HG03196 (cell line): ENCODE data around the gene FARS2.

Source experiments
- ATAC-seq: cut with Tn5 transposase; IDR thresholded peaks from one replicate; pipeline ENCODE4 v1.9.1; 2021; ENCODE audit not compliant: unreplicated experiment

Gene FARS2

DNA sequence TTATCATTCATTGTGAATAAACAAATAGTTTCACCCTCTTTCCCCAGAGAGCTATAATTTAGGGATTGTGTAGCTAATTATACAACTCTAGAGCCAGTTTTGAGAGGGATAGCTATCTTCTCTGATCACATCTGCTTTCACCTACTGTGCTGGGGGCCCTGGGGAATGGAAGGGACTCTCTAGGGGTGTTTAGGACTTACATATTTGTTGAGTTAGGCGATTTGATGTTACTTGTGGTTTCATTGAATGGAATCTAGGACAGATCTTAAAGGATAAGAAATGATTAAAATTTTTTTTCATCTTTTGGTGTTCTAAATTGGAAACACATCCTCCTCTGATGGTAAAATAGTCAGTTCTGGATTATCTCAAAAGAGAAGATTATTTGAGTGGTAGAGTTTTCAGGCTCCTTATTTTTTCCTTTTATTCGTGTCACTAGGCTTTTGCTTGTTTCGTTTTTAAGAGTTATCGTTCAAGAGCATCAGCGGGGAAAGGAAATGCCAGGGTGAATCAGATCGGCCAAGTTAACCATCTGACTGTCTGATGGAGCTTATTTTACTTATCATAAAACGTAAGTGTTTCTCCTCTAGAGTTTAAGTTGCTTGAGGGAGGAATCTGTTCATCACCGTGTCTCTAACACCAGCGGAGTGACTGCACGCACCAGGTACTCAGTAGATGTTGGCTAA lies 236.7 kb downstream of the FARS2 start:
- ATAC-seq, result no peak

DNA sequence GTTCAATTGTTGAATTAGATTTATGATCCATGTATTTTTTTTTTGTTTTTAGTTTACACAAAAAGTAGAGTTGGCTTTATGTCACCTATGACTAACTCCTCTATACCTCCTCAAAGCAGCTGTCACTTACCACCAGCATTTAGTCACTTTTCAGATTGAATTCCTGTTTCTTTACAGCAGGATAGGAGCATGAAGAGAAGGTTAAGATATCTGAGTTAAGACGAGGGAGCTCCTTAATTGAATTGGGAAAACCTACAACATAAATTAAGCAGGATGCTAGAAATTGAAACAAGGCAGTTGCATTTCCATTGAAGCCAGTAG lies 237.2 kb downstream of the FARS2 start:
- no peak for ATAC-seq

DNA sequence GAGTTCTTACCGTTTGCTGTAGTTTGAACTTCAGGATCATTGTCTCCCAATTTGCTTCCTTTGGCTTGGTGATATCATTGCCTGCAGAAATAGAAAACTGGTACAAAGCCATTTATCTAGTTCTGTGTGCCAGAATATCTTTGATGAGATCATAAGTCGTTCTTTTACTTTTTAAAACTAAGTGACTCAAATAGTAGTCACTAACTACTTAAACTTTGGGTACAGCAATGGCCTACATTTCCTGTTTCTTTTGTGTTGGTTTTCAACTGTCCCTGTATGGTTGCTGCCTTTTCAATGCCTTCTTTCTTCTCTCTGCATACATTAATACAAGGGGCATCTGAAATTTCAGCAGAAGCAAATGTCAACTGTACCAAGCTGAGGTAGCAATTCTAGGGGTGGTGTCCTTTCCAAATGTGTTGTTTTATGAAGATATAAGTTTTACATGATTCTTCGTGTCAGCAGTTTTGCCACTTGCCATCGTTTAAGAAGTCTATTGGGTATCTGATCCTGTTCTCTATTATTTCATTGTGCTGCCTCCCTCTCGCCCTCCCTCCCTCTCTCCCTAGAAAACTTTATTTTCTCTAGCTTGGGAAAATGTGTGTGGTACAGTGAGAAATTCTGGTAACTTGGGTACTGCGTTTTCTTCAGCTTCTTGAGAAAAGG lies 238.5 kb downstream of the FARS2 start:
- no peak for ATAC-seq

DNA sequence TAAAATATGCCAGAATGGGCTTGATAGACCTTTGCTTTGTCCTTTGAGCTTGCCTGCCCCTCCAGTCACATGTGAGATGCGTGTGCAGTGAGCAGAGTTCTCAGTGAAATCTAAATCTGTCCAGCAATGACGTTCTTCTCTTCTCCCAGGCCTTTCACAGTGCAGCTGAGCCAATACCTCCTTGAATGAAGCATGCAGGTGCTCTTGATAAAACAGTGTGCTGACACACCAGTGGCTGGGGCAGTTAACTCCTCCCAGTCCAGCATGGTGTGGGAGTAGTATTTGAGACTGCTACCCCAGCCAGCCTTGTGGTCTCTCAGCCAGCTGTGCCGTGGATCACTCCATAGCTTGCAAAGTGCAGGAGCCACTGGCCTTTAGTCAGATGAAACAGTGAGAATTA lies 240.5 kb downstream of the FARS2 start:
- no peak for ATAC-seq

DNA sequence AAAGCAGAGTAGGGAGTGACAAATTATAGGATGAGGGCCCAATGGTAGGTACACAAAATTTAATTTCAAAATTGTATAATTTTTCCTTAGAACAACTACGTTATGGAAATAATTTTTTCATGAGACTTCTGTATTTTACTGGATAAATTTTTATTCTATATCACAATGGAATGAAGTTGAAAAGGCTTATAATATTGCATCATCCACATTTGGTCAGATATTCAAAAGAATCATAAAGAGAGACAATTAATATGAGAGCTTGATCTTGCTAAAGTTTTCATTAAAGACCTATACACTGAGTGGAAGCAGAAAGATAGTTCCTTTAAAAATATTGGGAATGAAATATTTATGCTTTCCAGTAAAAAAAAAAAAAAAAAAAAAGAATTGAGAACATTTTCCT lies 242.8 kb downstream of the FARS2 start:
- no peak for ATAC-seq

DNA sequence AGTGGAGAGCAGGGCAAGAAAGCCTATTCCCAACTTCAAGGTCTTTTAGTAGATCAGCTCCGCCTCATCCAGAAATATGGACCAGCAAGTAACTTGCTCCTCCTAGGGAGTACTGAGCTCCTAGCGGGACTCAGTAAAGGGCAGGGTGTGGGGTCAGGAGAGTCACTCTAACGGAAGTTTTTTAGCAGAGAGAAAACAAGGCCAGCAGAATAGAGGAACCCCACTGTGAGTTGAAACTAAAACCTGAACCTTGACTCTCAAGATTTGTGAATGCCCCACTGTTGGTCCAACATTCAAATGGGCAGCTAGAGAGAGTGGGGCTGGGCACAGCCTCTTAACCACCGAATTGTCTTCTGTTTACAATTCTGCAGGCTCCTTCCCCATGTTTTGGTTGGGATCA lies 244.8 kb downstream of the FARS2 start:
- ATAC-seq, result peak; percentile 45

DNA sequence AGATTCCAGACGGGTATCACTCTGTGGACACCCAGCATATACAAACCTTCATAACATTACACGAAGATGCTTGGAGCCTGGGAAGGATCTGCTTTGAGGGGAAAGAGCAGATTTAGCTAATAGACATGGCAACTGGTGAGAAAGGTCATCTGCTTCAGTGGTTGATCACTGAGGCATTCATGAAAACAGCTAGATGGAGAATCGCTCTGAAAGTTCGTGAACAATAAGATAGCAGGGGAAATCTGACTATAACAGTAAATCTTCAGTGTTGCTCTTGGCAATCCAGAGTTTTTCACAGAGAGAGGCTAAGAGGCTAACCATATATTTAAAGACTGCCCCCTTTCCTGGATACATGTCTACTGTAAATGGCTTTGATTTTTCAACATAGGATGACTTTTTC lies 245.3 kb downstream of the FARS2 start:
- peak; percentile 19 for ATAC-seq

DNA sequence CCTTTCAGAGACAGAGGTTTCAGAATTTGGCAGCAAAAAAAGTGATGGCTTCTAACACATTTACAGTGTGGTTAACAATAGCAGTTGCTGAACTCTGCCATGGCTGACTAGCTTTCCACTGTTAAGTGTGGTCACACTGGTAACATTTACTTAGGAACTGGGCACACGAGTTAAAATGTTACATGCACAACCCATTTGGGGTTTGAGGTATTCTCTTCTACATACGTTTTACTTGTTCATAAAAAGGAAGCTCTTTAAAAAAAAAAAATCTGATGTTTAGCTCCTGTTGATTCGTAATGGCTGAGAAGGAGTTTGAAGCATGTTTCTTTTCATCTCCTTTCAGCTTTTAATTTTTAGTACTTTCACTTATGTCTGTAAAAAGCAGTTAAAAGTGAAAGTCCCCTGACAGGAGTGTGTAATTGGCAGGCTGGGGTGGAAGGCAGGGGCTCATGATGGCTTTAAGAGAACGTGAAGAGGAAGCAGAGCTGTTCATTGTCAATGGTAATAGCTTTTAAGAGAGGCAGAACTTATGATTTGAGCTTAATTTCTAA lies 245.9 kb downstream of the FARS2 start:
- peak; percentile 88 for ATAC-seq

DNA sequence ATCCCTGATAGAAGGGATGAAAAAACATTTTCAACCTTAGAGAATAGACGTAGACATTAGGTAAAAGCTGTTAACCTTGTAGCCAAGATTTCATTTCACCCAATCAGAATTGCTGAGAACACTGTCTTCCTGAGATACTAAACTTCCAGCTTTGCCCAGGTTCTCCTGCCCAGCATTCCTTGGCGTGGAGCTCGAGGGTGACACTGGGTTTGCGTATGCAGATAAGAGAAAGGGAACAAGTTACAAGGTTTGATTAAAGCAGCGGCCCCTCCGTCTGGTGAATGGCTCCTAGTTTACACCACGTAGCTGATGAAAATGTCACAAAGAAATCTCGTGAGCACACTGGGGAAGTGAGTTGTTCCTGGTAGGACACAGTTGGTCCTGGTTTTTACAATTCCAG lies 247.8 kb downstream of the FARS2 start:
- ATAC-seq, result no peak

DNA sequence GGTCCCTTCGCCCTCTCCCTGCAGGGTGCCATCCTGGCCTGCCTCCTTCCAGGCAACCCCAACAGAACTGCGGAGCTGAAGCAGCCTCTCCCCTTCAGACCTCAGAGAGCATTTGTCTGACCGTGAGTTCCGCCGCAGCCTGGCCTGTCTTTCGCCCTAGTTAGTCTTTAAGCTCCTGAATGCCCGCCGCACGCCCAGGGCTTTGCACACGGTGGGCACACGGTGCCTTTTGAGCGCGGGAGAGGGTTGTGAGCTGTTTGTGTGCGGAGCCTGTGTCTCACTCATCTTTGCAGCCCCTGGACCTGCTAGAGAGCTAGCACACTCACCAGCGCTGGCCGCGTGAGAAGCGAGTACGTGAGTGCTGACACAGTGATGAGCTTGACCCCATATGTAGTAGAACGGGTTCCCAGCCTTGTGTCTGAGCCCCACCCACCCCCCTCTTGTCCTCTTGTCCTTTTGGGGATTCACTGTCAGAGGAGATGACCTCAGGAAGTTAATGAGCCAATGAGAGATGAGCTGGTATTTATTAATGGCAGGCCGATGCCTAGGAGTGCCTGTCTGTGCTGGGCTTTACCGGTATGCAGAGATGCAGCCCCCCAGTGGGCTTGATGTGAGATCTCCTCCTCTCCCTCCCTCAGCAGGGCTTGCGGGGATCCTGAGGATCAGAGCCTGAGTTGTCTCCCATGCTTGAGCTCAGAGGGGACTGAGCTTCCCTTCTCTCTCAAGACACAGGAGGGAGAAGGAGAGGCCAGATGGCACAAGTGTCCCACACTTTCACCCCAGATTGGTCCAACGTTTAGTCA lies 249.2 kb downstream of the FARS2 start:
- ATAC-seq, result no peak

DNA sequence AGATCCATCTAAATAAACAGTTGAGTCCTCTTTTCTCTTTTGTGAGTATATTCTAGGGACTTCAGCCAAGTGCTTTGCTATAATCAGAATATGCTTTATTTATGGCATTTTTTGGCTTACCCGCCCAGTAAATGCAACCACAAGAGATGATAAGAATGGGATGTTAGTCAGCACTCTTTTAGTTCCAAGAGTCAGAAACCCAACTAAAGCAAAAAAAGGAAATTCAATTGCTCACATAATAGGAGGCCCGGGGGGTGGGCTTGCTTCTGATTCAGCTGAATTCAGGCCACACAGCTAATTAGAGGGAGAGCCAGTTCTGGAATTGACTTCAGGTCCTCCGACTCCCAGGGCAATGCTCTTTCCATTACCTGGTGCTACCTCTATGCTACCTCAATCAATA lies 250.6 kb downstream of the FARS2 start:
- ATAC-seq, result no peak

DNA sequence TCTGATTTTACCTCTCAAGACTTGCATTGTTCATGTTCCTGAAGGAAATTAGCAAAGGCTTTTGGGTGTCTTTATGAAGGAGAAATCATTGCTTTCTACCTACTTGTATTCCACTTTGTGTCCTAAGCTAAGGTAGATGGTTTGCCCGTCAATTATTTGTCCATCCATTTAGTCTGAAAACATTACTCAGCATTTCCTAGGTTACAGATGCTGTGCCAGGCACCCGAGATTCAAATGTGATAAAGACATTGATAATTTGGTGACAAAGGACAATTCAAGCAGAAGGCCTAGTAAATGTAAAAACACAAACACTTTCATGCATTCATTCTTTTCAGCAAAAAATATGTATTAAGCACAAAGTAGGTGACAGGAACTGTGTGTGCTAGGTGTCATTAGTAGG lies 251.1 kb downstream of the FARS2 start:
- no peak for ATAC-seq

DNA sequence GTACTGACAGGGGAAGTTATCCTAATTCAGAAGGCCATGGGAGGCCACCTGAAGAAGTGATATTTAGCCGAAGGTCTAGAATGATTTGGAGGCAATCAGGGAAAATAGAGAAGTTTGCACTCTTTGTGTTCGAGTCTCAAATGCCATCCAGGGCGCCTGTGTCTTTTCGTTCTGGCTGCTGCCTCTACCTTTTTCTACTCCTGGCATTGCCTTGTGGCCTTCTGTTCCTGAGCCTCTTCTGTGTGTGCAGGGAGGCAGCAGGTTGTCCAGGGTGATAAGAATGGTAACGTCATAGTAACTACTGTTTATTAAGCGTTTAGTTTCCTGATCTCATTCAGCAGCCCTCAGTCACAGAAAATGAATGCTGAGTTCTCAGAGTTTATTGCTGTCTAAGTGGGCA lies 252.1 kb downstream of the FARS2 start:
- ATAC-seq, result no peak

DNA sequence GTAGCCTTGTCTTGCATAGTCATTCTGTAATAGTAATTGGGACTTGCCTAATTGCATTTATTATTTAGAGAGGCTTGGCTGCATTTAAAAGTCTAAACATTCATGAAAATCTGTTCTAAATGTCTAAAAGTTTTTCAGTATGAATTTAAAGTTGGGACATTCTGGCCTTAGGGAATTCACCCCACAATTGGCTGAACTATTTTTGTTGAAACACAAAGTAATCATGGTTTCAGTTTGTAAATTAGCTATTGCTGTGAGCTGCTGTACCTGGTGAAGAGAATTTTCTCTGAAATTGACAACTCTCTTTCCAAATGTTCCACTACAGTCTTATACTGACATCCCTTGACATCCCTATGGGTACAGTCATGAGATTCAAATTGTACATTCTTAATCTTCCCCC lies 253.0 kb downstream of the FARS2 start:
- ATAC-seq, result peak; percentile 50

DNA sequence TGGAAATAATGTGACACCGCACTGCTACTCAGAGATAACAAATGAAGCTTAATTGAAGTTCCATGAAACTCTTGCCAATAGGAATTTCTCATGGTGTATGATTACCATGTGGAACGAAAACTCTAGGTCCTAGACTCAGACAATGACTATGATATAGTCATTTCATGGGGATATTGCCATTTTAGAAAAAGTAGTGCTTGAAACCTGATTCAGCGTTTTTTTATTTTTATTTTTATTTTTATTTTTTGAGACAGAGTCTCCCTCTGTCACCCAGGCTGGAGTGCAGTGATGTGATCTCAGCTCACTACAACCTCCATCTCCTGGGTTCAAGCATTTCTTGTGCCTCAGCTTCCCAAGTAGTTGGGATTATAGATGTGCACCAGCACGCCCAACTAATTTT lies 253.9 kb downstream of the FARS2 start:
- ATAC-seq, result no peak

DNA sequence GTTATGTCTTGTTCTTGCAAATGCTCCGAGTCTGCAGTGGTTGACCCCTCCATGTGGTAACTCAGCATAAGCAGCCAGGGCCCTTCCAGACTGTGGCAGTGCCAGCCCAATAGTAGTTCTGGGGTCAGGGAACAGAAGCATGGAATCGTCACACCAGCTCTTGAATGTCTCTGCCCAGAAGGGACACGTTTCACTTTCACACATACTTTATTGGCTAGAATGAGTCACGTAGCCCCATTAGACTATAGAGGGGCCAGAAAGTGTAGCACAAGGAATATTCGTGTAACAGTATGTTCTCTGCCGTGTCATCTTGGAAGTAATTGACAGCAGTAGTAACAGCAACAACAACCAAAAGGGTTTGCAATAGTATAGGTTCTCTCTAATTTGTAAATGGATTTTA lies 254.7 kb downstream of the FARS2 start:
- ATAC-seq, result no peak

DNA sequence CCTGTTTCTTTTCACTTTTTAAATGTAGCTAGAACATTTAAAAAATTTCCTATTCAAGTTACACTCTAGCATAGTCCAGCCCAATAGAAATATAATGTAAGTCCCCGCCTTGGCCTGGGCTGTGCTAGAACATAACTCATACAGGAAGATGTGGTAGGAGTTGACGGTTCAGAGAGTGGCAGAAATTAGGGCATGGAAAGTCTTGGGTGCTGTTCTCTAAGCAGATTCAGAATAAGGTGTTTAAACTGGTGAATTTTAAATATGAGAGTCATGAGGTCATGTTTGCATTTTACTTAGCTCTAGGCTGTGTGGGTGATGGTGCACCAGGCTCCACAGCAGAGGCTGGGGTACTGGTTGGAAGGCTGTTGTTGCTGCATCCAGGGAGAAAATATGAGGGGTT lies 256.5 kb downstream of the FARS2 start:
- ATAC-seq, result no peak

DNA sequence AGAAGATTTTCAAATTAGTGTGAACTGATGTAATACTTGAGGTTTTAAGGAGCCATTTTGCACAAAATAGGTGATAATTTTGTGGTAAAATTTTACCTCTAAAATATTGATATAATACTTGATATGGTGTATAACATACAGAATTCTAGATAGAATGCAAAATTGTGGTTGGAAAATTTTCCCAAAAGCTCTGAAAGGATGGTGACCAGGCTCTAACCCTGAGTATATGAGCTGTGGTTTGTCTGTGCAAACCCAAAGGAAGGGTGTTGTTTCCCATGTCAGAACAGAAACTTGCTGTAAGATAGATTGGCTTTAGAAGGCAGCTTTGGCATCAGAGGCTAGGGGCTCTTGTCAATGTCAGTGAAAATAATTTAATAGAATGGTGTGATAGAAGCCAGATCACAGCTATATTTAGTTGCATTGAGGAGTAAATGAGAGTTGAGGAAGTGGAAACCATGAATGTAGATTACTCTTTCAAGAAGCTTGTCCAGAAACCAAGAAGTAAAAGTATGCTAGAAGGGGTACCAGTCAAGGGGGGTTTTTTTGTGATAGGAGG lies 257.7 kb downstream of the FARS2 start:
- no peak for ATAC-seq

DNA sequence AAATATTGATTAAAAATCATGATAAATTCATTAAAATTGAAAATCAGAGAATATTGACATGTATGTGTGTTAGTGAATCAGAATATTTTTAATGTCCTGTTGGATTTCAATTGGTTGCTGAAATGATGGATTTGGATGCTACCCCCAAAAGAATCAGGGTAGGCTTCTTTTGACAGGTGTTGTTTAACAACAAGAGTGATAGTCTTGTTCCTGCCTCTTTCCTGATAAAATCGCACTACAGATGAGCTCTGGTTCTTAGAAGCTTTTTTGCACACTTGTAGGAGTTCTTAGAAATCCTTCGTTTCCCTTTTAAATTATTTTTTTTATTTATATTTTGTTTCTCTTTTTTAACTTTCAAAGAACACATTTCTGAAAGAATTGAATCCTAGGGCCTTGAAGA lies 259.5 kb downstream of the FARS2 start:
- ATAC-seq, result no peak

DNA sequence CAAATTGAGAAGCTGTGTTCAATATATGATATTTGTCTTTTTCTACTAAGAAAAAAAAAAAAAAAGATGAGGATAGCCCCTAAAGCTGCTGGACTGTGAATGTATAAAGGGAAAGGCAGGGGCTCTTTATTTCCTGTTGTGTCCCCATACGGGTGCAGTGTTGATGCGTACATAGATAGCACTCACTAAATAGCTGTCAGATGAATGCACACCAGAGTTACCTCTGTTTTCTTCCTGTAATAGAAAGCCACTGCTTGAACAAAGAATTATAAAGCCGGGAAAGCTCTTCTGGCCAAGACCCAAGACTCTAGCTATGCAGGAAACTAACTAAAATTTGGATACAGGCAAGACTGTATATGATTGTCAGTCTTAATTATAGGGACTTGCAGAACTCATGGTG lies 260.0 kb downstream of the FARS2 start:
- ATAC-seq, result no peak

DNA sequence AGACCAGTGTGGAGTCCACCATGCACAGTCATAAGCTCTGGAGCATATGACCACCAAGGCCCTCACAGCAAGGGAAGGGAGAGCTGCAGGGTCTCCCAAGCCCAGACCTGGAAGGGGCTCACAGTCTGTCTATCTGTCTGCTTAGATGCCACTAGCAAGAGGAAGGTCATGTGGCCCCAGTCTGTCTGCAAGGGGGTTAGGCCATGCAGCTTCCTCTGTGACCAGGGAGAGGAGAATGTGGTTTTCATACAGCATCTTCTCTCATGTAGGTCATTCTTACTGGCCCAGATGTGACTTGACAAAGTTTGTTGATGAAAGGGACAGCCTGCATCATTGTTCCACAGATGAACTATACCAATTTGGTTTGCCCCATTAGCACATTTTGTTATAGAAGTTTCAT lies 260.8 kb downstream of the FARS2 start:
- ATAC-seq, result no peak

DNA sequence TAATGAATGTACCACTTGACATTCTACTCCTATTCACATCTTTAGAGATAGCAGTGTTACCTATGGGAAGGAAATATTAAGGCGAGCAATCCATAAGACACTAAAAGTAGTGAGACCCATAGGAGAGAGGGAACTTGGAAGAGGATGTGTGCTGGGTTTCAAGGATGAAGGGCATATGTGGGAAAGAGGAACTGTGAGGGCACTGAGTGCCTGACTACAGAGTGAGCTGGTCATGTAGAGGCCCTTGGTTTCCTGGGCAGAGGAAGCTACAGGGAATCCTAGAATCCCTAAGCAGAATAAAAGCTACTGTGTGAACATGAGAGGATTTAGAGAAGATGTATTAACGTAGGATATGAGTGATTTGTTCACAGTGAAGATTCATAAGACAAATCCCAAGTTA lies 262.8 kb downstream of the FARS2 start:
- no peak for ATAC-seq
